Adrenal gland (tissue), 12 donors: Measurements from ENCODE around the gene MED12L. TPM values are rescaled to one million over a fixed set of nuclear protein-coding genes. Genes with fewer than 3 reads are reported as not detected.

Source experiments
- DNase-seq, 7 donors: peaks; one replicate each; pipeline ENCODE4 v3.0.0-alpha.2; 2019 to 2020
- H3K27ac ChIP-seq, 5 donors: fragments of 200-600 bp; sonication (generic) in 4 of 5; 1 replicate in 3 of 5; 2 replicates in 2 of 5; pipeline versions ENCODE4 v1.5.1 to v1.8.0; 2016 to 2020; ENCODE audit warnings: mild to moderate bottlenecking in 1 of 5
- H3K27me3 ChIP-seq: fragments of 200-600 bp; 2 replicates; pipeline ENCODE4 v1.8.0; 2021
- H3K36me3 ChIP-seq, 2 donors: fragments of 200-600 bp; replicated peaks in 1 of 2; 1 replicate in 1 of 2; 2 replicates in 1 of 2; pipeline versions ENCODE4 v1.5.1 to v1.8.0; 2018 to 2022
- H3K4me1 ChIP-seq, 2 donors: fragments of 200-600 bp; replicated peaks in 1 of 2; 1 replicate in 1 of 2; 2 replicates in 1 of 2; pipeline versions ENCODE4 v1.5.1 to v1.8.0; 2018 to 2021
- H3K4me3 ChIP-seq, 4 donors: fragments of 200-600 bp; sonication (generic) in 3 of 4; one replicate each; pipeline ENCODE4 v1.5.1; 2016 to 2018
- H3K9me3 ChIP-seq, 3 donors: fragments of 200-600 bp; sonication (generic) in 1 of 3; replicated peaks in 1 of 3; 1 replicate in 2 of 3; 2 replicates in 1 of 3; pipeline versions ENCODE4 v1.5.1 to v1.8.0; 2016 to 2021
- CTCF ChIP-seq, 6 experiments: fragments of 450-650 bp in 4 of 6; fragments of 200-600 bp in 2 of 6; sonication (generic) in 1 of 6; IDR thresholded peaks; 1 replicate in 5 of 6; 2 replicates in 1 of 6; pipeline versions ENCODE4 v1.5.1 to v1.8.0; 2016 to 2021; ENCODE audit warnings: antibody characterized with exemption in 6 of 6, mild to moderate bottlenecking in 2 of 6, moderate library complexity in 1 of 6
- POLR2A ChIP-seq, 2 donors: fragments of 450-650 bp; IDR thresholded peaks; one replicate each; pipeline ENCODE4 v1.6.1; 2017; ENCODE audit warnings: antibody characterized with exemption in 2 of 2, mild to moderate bottlenecking in 2 of 2, moderate library complexity in 1 of 2
- WGBS, 4 donors: extraction: QIAGEN DNeasy Blood & Tissue Kit in 2 of 4; methylation state at CpG; one replicate each; pipeline versions ENCODE4 v1.1.5 to v1.1.7; 2013 to 2017; 5-methylcytosine and 5-hydroxymethylcytosine counted together
- intact Hi-C, 2 donors: fragments of 100-400 bp; cut with DNase I; formaldehyde crosslinking; loops; one replicate each; pipeline versions ENCODE4 v1.14.1 to v1.15.0; 2022 to 2023
- polyA plus RNA-seq, 3 donors: library from polyadenylated mRNA; stranded (reverse); fragments of 200-250 nt in 2 of 3; fragments of 350-450 nt in 1 of 3; fragmentation: Illumina TruSeq in 1 of 3; extraction: RNeasy Lipid Tissue Mini Kit (QIAGEN cat#74804) in 1 of 3; gene quantifications; one replicate each; pipeline ENCODE4 v1.2.3, GENCODE V29; 2013 to 2014
- total RNA-seq, 9 donors: library from RNA; depleted of rRNA in 4 of 9; stranded (reverse); fragments of >200 nt in 4 of 9; fragments of 120-200 nt in 1 of 9; fragmentation: NEBNext Ultra II Directional in 1 of 9; extraction: Animal tissue kit (Norgen Biotek cat#: 25700) in 1 of 9; gene quantifications; one replicate each; pipeline versions ENCODE4 v1.1.0 to v1.2.4, GENCODE V29; 2013 to 2023
- donor health status: healthy with polysubstance abuse.
- donor health status: Bipolar disorder and iron deficiency.
- donor health status: DM: yes; HTN: yes; CAD: no.
- donor health status: DM: no; HTN: no; CAD: no.
- donor health status: DM: no; HTN: no; CAD: no.
- donor health status: DM: yes; HTN: yes; CAD: no.

MED12L gene
- total and polyA plus RNA-seq, 12 donors: 0.77 to 25.0 (median 6.3) TPM

GRCh38 chr3:151468284-151468917 lies 382.9 kb downstream of the MED12L start:
- Histone ChIP-seq H3K27me3 (no peaks in the 10 kb centered on the region), H3K9me3 (no peaks in the 10 kb centered on the region), H3K4me1 (no peaks in the 10 kb centered on the region), H3K27ac (no peak overlapping the region), H3K4me3 (no peak overlapping the region), H3K36me3 (no peaks in the 10 kb centered on the region)
- DNase-seq: peak; percentile 35 to 68 (median 60)
- intact Hi-C loops: no loop called here
- 49 to 56% (median 52%) methylated on average over 9 of the region's 9 CpGs for WGBS, 4 donors
- TF ChIP-seq CTCF (IDR thresholded peaks at IDR 0.05) (peak; percentile 63 to 89 (median 76)), POLR2A (IDR thresholded peaks at IDR 0.05) (no peak)

DNA sequence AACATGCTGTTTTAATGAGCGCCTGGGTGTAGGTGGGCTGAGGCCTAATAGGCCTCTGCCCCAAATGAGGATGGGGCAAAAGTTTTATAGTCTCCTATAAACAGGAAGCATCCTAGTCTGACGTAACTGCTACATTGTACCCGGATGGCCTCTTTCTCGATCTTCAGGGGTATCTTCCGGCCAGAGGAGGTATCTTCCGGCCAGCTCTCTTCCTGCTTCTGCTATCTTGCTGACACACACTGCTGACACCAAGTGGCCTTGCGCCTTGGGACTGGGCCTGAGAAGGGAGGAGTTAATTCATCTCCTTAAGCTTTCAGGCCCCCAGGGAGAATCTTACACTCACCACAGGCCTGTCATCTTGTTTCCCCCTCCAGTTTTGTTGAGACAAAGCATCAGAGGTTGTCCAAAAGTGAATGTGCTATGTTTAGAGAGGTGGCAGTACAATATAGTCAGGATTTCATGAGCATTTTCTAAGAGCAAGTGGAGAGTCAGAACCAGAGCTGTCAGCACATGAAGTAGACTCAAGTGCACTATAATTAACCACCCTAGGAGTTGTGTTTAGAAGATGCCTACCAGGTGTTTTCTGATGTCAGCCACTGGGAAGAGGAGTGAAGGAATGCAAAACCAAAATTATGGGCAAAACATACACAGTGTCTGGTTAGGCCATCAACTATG lies 391.0 kb downstream of the MED12L start:
- TF ChIP-seq CTCF (IDR thresholded peaks at IDR 0.05) (no peak), POLR2A (IDR thresholded peaks at IDR 0.05) (no peak)
- no peak for DNase-seq
- Histone ChIP-seq H3K36me3 (no peaks in the 10 kb centered on the region), H3K27me3 (no peaks in the 10 kb centered on the region), H3K4me3 (no peak overlapping the region), H3K27ac (no peak overlapping the region), H3K9me3 (no peaks in the 10 kb centered on the region), H3K4me1 (no peaks in the 10 kb centered on the region)
- WGBS, 4 donors: 58 to 85% (median 81%) methylated on average over 5 to 7 of the region's 7 CpGs
- intact Hi-C loops: no loop called here

GRCh38 chr3:151477591-151478334 lies 392.3 kb downstream of the MED12L start:
- WGBS, 4 donors: 84 to 91% (median 88%) methylated on average over 2 of the region's 2 CpGs
- intact Hi-C loops: no loop called here

More at GRCh38 chr3:151477591-151478334, 392.3 kb downstream of the MED12L start:
- H3K36me3 ChIP-seq: no peaks in the 10 kb centered on the region
- no peaks in the 10 kb centered on the region for H3K9me3 ChIP-seq
- no peak overlapping the region for H3K4me3 ChIP-seq
- H3K27ac ChIP-seq: no peak overlapping the region
- no peaks in the 10 kb centered on the region for H3K4me1 ChIP-seq
- DNase-seq: no peak
- no peaks in the 10 kb centered on the region for H3K27me3 ChIP-seq
- TF ChIP-seq POLR2A (IDR thresholded peaks at IDR 0.05) (no peak), CTCF (IDR thresholded peaks at IDR 0.05) (no peak)
